Left renal cortex interstitium (tissue), 4 donors: ENCODE measurements around the gene SLC39A7. TPM values are rescaled to one million over a fixed set of nuclear protein-coding genes. Genes with fewer than 3 reads are reported as not detected.

ENCODE experiments used
- DNase-seq, 4 donors: peaks; one replicate each; pipeline ENCODE4 v3.0.0-alpha.2; 2013; ENCODE audit warnings: low read depth in 4 of 4, low spot score in 2 of 4, missing footprints in 1 of 4
- polyA plus RNA-seq, 4 donors: library from polyadenylated mRNA; unstranded; fragments of 120-200 nt; gene quantifications; one replicate each; pipeline ENCODE4 v1.2.1, GENCODE V29; 2013; ENCODE audit not compliant: insufficient read length in 4 of 4

Gene SLC39A7
- polyA plus RNA-seq, 4 donors: 105 to 127 (median 111) TPM

DNA sequence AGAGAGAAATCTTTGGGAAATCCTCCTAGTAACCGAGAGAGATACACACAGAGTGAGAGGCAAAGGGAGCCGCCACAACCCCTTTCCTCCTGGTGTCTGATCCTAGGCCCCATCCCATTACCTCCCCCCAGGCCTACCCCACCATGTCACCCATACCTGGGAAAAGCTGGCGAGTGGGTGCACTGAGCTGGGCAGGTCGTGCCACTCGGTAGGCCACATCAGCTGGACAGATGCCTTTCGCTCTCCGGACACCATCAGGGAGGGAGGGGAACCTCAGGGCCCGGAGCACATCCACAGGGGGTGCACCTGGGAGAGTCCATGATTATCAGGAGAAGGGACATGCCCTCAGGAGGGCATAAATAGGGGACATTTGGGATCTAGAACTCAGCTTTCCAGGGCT is 11.5 kb upstream of the SLC39A7 start:
- DNase-seq: no peak

DNA sequence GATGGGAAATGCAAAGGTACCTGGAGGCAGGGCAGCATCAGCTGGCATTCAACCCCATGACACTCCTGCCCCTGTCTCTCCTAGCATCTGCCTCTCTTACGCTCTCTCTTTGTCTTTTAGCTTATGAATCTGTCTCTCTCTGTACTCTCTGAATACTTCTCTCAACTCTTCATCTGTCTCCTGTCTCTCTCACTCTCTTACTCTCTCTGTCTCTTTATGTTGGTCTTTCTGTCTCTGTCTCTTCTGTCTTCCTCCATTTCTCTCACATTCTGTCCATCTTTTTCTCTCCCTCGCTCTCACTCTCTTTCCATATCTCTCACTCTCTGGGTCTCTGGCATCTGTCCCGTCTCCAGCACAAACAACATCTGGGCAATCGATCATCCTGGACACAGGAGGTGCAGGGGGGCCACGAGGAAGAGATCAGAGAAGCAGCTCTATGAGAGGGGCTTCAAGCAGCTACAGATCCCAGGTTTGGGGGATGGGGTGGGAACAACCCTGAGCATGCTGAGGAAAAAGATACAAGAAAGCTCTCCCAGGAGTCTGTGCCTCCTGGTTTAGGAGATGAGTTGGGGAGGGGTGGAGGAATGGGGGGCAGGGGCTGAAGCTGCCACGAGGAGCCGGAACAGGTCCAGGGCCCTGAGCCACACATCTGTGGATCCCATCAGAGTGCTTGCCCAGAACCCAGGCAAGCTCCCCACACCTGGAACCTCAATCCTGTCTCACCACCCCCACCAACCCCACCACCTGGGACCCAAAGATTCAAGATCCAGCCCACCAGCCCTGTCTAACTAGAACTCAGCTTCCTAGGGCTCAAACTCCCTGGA is 10.8 kb upstream of the SLC39A7 start:
- DNase-seq: no peak

DNA sequence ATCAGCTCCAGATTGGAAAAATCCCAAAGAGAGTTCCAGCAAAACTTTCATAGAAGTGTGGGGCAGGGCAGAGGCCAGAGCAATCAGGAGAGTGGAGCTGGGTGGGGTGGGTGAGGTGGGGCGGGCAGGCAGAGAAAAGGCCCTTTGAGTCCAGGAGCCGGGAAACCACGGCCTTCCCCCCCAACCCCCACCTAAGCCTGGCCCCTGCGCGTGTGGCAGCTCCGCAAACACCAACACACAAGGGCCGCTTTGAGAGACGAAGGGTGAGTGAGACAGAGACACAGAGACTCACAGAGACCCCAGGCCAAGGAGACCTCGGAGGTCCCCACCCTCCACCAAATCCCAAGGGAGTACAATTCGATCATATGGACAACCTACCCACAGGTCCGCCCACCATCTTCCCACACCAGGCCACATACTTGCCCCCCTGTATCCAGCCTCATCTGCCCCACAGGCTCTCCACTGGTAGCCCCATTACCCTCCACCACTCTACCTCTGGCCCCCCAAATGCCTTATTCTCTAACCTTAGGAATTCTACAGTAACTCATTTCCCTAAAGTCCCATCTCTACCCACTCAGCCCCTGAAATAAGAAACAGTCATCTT is 10.1 kb upstream of the SLC39A7 start:
- no peak for DNase-seq

DNA sequence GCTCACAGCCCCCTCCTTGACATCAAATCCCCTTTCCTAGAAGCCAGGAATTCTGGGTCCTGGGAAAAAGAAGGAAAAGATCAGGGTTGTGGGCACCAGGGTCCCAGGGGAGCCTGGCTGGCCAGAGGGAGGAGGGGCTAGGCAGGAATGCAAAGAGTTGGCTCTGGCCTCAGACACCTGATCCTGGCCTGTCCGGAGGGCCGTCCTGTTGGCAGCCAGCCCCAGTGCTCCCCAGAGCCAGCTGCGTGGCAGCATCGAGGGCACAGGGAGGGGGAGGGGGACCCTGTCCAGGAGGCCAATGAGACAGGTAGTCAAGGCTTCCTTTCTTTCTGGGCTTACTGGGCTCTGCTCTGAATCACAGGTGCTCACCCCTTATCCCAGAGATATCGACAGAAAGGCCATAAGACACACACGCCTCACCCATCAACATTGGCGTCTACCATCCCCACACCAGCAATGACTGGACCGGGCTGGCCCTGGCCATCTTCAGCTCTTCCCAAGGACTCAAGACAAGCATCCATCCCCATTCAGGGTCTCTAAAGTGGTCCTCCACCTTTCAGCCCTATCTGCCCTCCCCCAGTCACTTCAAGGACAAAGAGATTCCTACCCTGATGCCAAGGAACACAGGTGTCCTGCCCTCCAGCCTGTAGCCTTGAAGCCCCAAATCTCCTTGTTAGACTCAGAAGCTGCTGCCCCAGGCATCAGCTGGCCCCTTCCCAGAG is 9.1 kb upstream of the SLC39A7 start:
- no peak for DNase-seq

DNA sequence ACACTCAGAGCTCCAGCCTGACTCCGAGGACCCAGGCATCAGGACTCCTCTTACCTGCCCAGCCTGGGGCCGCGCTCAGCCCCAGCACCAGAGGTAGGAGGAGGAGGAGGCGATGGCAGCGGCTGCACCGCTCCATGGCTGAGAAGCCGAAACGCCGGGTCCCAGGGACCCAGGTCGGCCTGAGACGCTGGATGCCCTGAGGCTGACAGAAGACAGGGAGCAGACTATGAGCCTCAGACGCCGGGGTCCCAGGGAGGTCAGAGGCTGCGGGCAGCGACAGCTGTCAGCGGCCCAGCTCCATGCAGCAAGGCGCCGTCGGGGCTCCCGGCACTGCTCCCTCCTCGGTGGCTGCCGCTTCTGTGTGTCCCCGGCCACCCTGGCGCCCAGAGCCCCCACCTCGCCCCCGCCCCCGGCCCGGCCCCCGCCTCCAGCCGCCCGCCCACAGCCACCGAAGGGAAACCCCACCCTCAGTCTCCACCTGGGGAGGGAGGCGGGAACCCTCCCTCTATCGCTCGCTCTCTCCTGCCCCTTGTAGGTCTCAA is 8.5 kb upstream of the SLC39A7 start, which contains the start of gene COL11A2:
Gene COL11A2, minus strand, starts transcription at position 363 of the 542 bp plus-strand sequence. Its CDS starts 227 bp downstream, at position 136.
- no peak for DNase-seq

DNA sequence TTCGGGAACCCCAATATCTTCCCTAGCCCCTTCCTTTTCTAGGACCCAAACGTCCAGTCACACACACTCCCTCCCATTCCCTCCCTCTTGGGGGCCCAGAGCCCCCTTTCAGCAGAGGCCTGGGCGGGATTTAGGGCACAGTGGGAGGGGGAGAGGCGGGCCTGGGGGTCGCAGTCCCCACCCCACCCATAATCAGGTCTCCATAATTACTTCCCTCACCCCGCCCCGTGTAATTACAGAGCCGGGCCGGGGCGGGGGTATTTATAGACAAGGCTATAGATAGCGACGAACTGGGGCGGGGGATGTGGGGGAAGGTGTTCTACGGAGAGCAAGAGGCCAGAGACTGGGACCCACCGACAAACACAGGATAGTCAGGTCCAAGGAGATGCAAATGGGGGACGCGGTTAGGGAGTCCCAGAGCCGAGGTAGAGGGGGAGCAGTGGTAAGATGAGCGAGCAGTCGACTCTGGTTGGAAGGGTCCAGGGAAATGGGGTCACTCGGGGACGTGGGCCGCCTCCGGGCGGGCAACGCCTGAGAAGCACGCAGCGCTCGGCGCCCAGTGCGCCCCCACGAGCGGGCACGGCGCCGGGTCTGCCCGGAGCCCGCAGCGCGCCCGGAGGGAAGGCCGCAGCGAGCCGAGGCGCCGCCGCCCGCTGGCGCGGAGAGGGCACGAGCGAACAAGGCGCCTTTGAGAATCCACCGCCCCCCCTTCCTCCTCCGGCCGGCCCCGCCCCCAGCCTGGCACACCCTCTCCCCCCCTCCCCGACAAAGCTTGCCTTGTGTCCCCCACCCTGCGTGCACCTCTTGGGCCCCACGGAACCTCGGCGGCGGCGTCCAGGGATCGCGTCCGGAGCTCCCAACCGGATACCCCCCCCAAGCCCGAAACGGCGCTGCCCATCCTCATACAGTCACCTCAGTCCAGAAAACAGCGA is 7.7 kb upstream of the SLC39A7 start:
- DNase-seq: no peak

DNA sequence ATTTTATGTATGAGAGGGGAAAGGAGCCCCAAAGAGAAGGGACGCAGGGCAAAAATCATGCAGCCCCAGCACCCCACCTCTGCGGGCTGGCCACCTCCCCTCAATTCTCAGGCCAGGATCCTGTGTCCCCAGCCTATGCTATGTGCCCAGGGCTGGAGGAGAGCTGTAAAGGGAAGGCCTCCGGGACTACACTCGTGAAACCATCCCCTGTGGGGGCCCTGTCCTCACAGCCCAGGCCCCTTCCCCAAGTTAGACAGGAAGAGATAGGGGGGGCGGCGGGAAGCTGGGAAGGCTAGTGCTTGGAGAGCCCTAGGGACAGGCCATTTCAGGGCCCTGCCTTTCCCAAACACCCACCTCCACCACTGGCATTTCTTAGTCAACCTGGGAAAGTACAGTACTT is 7.0 kb upstream of the SLC39A7 start:
- no peak for DNase-seq

DNA sequence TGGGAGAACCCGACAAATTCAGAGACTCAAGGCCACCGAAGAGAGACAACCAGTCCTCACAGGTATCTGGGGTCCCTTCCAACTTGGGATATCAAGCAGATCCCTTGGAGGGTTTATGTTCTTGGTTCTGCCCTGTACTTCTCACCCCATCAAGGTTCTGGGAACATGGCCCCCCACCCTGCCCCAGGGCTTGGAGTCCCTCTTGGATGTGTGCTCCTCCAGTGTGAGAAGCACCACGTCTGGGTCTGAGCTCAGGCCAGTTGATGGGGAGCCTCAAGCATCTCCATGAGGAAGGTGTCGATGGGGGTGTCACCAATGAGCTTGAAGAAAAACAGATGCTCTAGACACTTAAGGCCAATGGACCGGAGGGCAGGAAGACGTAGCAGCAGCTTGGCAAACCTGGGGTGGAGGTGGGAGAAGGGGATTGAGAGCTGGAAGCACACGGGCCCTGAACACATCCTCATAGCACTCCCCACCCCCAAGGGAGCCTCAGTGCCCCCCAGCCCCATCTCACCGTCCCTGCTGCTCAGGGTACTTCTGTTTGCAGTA is 6.2 kb upstream of the SLC39A7 start:
- DNase-seq: no peak

DNA sequence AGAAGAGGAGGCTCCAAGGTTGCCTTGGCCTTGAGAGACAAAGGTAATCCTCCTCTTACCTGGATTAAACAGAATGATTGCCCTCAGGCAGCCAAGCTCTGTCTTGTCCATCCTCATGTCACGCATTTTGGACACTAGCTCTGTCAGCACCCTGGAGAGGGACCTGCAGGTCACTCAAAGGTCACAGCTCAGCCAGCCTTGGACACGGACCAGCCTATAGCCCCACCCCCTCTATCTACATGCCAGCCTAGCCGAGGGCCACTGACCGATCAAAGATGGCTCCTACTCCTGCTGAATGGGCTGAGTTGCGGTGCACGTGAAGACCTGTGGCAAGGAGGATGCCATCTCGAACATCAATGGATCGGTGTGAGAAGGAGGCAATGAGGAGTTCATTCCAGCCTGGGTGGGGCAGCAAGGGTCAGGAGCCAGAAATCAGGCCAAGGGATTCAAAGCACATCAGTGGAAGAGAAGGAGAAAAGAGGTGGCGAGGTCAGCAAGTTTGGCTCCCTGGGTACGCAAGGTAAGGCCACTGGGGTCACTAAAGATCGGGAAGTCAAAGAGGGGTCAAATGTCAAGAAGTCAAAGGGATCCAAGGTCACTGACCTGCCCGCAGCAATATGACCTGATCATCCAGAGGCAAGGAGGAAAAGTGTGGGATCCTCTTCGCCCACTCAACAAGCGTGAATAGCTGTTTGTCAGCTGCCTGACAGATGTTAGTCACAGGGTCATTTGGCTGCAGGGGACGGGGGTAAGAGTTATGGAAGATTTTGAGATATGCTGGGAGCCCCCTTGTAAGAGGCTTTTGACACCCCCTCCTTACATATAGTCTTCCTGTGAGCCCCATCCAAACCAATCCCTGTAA is 5.1 kb upstream of the SLC39A7 start:
- no peak for DNase-seq

DNA sequence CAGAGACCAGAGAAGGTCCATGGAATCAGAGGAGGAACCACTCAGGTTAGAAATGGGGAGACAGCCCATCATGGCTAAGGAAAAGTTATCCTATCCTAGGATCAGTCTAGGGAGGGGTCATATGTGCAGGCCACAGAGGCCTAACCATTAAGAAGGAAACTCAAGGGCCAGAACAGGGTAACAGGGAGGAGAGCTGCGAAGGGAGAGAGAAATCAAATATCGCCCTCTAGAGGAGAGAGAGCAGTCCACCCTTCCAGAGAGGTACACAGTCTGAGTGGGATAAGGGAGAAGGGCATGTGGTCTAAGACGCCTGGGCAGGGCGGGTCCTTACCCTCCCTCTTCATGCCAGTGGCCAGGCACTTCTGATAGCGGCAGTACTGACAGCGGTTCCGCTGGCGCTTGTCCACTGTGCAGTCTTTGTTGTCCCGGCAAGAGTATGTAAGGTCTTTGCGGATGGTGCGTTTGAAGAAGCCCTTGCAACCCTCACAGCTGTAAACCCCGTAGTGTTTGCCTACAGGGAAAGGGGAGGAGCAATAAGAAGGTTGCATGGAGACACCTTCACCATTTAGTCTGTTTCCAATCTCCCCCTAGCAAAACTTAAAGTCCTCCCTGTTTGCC is 3.1 kb upstream of the SLC39A7 start:
- DNase-seq: no peak

DNA sequence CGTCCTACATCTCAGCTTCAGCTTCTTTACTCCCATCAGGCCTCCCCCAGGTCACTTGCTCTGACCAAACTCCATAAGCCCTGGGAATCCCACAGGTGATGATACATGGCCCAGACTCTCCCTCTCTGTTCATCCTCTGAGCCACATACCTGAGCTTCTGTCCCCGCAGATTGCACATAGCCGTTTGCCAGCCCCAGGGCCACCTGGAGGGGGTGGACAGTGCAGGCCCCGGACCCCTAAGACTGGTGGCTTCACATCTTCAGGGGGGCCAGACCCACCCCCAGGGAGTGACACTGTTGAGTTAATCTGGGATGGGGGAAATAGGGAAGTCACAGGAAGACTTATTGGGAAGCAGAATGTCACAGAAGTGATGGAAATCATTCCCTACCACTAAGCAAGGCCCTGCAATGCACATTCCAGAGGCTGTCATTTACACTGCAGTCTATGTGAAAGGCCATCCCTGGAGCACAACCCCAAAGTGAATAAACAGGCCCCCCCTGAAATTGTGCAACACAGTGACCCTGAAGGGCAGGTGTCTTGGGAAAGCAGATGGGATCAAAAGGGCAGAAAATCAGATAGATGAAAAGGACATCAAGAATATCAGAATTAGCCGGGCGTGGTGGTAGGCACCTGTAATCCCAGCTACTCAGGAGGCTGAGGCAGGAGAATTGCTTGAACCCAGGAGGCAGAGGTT is 2.4 kb upstream of the SLC39A7 start:
- DNase-seq: no peak

DNA sequence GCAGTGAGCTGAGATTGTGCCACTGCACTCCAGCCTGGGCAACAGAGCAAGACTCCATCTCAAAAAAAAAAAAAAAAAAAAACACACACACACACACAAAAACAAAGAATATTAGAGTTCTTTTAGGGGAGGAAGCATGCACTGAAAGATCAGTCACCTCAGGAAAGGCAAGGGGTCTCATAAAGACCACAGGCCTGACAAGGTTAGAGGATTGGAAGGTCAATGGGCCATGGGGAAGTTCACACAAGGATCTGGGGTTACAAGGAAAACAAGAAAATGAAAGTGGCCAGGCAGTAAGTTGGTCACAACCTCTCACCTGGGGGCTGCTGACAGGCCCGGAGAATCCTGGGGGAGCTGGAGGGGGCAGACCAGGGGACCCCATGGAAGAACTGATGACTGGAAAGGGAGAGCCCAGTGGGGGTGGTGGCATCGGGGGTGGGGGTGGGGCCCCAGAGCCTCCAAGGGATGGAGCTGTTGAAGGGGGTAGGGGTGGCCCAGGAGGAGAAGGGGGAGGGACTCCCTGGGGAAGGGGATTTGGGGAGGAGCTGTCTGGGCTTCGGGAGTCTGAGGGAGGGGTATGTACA is 1.7 kb upstream of the SLC39A7 start:
- no peak for DNase-seq

DNA sequence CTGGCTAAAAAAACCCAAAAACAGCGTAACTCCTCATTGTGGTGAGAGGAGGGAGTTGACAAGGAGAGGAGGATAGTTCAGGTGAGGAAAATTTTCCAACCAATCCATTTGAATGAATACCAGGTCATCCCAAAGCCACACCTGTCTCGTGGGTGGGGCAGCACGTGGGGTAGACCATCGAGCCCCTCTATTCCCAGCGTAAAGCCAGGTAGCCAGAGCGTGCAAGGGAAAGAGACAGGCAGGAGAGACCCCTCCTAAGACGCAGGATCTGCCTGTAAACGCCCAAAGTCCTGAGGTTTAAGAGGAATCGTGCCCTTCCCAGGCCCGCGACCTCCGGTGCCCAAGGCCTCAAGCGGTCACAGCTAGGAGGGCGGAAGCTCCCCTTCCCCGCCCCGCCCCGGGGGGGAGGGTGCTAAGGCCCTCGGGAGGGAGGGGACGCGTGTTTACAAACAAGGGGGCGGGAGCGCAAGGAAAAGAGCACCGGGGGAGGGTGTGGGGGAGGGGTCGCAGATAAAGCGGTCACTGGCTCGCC is 914 bp upstream of the SLC39A7 start:
- DNase-seq: no peak

DNA sequence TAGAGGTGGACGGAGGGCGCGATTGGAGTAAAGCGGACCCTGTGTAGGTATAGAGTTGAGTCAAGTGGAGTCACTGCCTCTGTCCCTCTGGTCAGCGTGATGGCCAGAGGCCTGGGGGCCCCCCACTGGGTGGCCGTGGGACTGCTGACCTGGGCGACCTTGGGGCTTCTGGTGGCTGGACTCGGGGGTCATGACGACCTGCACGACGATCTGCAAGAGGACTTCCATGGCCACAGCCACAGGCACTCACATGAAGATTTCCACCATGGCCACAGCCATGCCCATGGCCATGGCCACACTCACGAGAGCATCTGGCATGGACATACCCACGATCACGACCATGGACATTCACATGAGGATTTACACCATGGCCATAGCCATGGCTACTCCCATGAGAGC is 479 bp downstream of the SLC39A7 start:
- DNase-seq: no peak

DNA sequence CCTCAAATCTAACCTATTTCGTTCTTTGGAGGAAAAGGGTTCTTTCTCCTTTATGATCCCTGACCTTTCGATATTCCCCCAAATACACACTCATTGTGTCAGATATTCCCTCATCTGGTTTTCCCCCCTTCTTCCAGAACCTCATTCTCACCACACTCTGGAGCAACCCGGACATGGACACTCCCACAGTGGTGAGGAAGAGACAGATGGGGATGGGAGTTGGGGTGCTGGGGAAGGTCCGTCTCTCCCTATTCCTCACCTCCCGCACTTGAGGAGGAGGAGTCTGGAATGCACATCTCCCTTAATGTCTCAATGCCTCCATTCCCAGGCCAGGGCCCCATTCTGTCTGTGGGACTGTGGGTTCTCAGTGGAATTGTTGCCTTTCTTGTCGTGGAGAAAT is 1.3 kb downstream of the SLC39A7 start:
- no peak for DNase-seq

DNA sequence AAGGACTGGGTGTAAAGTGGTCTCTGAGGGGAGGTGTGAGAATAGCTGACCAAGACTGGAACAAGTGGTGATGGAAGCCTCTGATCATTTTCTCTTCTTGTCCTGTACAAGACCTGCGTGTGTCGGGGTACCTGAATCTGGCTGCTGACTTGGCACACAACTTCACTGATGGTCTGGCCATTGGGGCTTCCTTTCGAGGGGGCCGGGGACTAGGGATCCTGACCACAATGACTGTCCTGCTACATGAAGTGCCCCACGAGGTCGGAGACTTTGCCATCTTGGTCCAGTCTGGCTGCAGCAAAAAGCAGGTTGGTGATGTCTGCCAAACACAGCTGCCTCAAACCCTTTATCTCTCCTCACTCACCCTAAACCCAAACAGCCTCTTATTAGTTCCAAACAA is 2.1 kb downstream of the SLC39A7 start:
- DNase-seq: no peak

DNA sequence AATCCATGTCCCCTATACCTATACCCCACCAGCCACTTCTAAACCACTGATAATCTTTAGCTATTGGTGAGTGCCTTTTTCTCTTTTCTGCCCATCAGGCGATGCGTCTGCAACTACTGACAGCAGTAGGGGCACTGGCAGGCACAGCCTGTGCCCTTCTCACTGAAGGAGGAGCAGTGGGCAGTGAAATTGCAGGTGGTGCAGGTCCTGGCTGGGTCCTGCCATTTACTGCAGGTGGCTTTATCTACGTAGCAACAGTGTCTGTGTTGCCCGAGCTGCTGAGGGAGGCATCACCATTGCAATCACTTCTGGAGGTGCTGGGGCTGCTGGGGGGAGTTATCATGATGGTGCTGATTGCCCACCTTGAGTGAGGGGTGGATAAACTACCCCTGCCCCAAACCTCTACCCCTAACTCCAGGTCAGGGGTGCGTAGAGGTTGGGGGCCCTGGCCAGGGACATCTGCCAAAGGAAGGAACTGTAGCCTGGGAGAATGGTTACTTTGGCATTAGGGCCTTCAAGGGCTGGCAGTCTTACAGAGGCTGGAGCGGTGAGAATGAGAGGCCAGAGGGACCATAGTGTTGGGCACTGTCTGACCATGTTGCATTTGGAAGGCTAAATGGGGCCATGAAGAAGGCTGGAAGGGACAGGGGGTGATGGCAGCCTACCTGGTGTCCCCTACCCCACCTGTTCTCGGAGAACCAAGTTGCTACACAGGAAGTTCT is 2.9 kb downstream of the SLC39A7 start:
- DNase-seq: no peak
